ENCODE measurements around the gene CEMP1.

DNA sequence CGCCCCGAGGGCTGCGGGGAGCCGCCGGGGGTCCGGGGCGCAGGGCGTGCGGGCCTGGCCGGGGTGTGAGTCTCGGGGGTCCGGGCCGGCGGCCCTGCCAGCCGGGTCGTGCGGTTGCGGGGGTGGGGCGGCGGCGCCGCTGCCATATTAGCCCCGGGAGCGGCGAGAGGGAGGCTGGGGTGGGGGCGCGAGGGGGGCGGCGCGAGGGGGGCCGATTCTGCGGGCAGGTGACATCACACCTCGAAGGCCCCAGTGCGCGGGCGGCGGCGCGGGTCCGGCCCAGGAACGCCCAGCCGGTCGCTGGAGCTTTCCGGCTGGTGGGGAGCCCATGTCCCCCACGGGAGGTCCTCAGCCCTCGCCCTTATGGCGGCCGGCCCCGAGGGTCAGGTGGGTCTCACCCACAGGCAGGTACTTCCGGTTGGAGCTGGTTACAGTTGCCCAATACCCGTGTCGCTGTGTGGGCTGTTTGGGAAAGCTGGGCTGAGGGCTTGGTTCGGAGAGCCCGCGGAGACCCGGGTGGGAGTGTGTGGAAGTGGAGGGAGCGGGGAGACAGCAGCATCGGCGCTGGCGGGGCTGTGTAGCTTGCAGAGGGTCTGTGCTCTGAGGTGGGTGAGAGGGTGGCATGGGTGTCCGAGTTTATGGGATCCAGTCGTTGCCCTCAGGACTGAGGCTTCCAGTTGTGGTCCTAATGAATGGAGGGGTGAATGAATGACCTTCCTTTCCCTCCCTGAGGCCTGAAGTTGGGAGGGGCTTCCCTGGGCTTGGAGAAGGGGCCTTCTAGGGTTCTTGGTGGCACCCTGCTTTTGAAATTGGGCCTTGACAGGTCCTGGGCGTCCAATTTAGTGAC is 16.7 kb downstream of the CEMP1 start:
- no peak for TF ChIP-seq POLR2A (IDR thresholded peaks at IDR 0.05)
- TF ChIP-seq, protein P1, sequence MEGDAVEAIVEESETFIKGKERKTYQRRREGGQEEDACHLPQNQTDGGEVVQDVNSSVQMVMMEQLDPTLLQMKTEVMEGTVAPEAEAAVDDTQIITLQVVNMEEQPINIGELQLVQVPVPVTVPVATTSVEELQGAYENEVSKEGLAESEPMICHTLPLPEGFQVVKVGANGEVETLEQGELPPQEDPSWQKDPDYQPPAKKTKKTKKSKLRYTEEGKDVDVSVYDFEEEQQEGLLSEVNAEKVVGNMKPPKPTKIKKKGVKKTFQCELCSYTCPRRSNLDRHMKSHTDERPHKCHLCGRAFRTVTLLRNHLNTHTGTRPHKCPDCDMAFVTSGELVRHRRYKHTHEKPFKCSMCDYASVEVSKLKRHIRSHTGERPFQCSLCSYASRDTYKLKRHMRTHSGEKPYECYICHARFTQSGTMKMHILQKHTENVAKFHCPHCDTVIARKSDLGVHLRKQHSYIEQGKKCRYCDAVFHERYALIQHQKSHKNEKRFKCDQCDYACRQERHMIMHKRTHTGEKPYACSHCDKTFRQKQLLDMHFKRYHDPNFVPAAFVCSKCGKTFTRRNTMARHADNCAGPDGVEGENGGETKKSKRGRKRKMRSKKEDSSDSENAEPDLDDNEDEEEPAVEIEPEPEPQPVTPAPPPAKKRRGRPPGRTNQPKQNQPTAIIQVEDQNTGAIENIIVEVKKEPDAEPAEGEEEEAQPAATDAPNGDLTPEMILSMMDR (IDR thresholded peaks at IDR 0.05), result no peak

Data from gastroesophageal sphincter (tissue), 3 donors.